Measurements from ENCODE around the gene NCCRP1. TPM values are rescaled to one million over a fixed set of nuclear protein-coding genes. Genes with fewer than 3 reads are reported as not detected.

Gene NCCRP1
- total and polyA plus RNA-seq, 2 donors (not counting 3 experiments of a cell fraction or from before 2014, with no cell fraction given) = 0.06 TPM; not detected in 1

DNA sequence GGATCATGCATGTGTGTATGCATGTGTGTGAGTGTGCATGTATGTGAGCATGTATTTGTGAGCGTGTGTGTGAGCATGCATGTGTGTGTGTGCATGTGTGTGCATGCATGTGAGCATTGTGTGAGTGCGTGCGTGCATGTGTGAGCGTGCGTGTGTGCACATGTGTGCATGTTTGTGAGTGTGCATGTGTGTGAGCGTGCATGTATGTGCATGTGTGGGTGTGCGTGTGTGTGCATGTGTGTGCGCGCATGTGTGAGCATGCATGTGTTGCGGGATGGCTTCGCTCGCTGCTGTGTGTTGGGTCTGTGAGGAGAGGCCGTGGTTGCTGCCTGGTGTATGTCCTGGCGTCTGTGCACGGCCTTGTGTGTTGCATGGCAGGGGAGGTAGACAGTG is 38.8 kb upstream of the NCCRP1 start:
- ChIA-PET CTCF (no interaction called here), POLR2A (no interaction called here)
- Histone ChIP-seq H4K20me1 (replicated peaks; ENCODE audit: control insufficient read depth, extremely low read depth, insufficient read depth, low read length) (no peaks in the 10 kb centered on the region), H3K9ac (replicated peaks; ENCODE audit: extremely low read depth, insufficient read depth, low read length) (no peak overlapping the region), H3K27ac (ENCODE audit: insufficient read depth, low read depth, low read length) (no peak overlapping the region), H3K4me2 (ENCODE audit: insufficient read depth, low read length) (no peak overlapping the region), H2AFZ (ENCODE audit: low read depth, low read length) (no peak overlapping the region), H3K4me3 (replicated peaks in 1 of 3; ENCODE audit: insufficient read depth in 1 of 3, low read depth in 1 of 3, low read length in 3 of 3) (no peak overlapping the region), H3K4me1 (ENCODE audit: control insufficient read depth, extremely low read depth, insufficient read depth, low read length) (peaks cover 9% of the 10 kb centered on the region), H3K79me2 (ENCODE audit: control insufficient read depth, insufficient read depth, low read length) (peaks cover 37% of the 10 kb centered on the region), H3K27me3 (ENCODE audit: control insufficient read depth in 2 of 2, insufficient read depth in 2 of 2, low read length in 2 of 2) (no peaks in the 10 kb centered on the region), H3K9me3 (replicated peaks; ENCODE audit: control insufficient read depth, insufficient read depth, low read length) (no peaks in the 10 kb centered on the region), H3K36me3 (ENCODE audit: control insufficient read depth in 2 of 2, extremely low read depth in 1 of 2, insufficient read depth in 2 of 2, low read length in 2 of 2) (no peaks in the 10 kb centered on the region), H3K9me1 (replicated peaks; ENCODE audit: control insufficient read depth, extremely low read depth, insufficient read depth, low read length) (no peaks in the 10 kb centered on the region)
- no TSS peak for BruUV-seq (replicated peaks)
- TF ChIP-seq, protein P1, sequence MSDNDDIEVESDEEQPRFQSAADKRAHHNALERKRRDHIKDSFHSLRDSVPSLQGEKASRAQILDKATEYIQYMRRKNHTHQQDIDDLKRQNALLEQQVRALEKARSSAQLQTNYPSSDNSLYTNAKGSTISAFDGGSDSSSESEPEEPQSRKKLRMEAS (IDR thresholded peaks at IDR 0.05; ENCODE audit: insufficient read depth, insufficient read length) = no peak
- no peak for TF ChIP-seq MYC (IDR thresholded peaks at IDR 0.05; ENCODE audit: low read depth, low read length)
- TF ChIP-seq, protein P2, sequence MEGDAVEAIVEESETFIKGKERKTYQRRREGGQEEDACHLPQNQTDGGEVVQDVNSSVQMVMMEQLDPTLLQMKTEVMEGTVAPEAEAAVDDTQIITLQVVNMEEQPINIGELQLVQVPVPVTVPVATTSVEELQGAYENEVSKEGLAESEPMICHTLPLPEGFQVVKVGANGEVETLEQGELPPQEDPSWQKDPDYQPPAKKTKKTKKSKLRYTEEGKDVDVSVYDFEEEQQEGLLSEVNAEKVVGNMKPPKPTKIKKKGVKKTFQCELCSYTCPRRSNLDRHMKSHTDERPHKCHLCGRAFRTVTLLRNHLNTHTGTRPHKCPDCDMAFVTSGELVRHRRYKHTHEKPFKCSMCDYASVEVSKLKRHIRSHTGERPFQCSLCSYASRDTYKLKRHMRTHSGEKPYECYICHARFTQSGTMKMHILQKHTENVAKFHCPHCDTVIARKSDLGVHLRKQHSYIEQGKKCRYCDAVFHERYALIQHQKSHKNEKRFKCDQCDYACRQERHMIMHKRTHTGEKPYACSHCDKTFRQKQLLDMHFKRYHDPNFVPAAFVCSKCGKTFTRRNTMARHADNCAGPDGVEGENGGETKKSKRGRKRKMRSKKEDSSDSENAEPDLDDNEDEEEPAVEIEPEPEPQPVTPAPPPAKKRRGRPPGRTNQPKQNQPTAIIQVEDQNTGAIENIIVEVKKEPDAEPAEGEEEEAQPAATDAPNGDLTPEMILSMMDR (IDR thresholded peaks at IDR 0.05; ENCODE audit: extremely low read depth in 1 of 2, insufficient read depth in 1 of 2, low read depth in 1 of 2, low read length in 2 of 2) = no peak
- TF ChIP-seq POLR2A (IDR thresholded peaks at IDR 0.05; ENCODE audit: low read depth, low read length) = no peak
- TF ChIP-seq JUN (IDR thresholded peaks at IDR 0.05; ENCODE audit: borderline replicate concordance, insufficient read depth, insufficient read length, low read depth) = no peak
- no peak for TF ChIP-seq GATA2 (IDR thresholded peaks at IDR 0.05; ENCODE audit: insufficient read depth, insufficient read length, low read depth, low read length)
- TF ChIP-seq POLR2AphosphoS5 (IDR thresholded peaks at IDR 0.05; ENCODE audit: insufficient read depth, low read depth, low read length) = no peak
- TF ChIP-seq FOS (IDR thresholded peaks at IDR 0.05; ENCODE audit: borderline replicate concordance, insufficient read depth, low read length) = no peak
- no peak for TF ChIP-seq EZH2 (IDR thresholded peaks at IDR 0.05; ENCODE audit: borderline replicate concordance, low read depth, low read length, severe bottlenecking)
- no peak for DNase-seq (ENCODE audit: low read depth, low spot score)
- dilution Hi-C loops (cut with MboI; ENCODE audit: extremely low pct_ligation_motif_present, low sequenced_read_pairs) (no loop called here), intact Hi-C loops (cut with micrococcal nuclease) (no loop called here)
- FAIRE-seq = no peak
